Measurements from ENCODE around the gene RAP1GAP2. TPM values are rescaled to one million over a fixed set of nuclear protein-coding genes. Genes with fewer than 3 reads are reported as not detected.
A peak's percentile ranks its signal among the peaks of the same experiment; 100 is the strongest.

RAP1GAP2 gene
- total RNA-seq, 4 donors from 2014 or later = 30.6 to 60.2 (median 41.9) TPM

GRCh38 chr17:2945299-2945698 is 149.1 kb downstream of the RAP1GAP2 start:
- H3K9me3 ChIP-seq = no peaks in the 10 kb centered on the region
- H3K36me3 ChIP-seq = no peaks in the 10 kb centered on the region
- no peak overlapping the region for H3K27ac ChIP-seq
- peaks cover 0 to 3% (median 0%) of the 10 kb centered on the region in 4 donors for H3K4me1 ChIP-seq
- DNase-seq = no peak
- TF ChIP-seq, protein P1, sequence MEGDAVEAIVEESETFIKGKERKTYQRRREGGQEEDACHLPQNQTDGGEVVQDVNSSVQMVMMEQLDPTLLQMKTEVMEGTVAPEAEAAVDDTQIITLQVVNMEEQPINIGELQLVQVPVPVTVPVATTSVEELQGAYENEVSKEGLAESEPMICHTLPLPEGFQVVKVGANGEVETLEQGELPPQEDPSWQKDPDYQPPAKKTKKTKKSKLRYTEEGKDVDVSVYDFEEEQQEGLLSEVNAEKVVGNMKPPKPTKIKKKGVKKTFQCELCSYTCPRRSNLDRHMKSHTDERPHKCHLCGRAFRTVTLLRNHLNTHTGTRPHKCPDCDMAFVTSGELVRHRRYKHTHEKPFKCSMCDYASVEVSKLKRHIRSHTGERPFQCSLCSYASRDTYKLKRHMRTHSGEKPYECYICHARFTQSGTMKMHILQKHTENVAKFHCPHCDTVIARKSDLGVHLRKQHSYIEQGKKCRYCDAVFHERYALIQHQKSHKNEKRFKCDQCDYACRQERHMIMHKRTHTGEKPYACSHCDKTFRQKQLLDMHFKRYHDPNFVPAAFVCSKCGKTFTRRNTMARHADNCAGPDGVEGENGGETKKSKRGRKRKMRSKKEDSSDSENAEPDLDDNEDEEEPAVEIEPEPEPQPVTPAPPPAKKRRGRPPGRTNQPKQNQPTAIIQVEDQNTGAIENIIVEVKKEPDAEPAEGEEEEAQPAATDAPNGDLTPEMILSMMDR (IDR thresholded peaks at IDR 0.05) = no peak
- no peak for TF ChIP-seq POLR2A (IDR thresholded peaks at IDR 0.05)
- no peak overlapping the region for H3K4me3 ChIP-seq
- H3K27me3 ChIP-seq = no peaks in the 10 kb centered on the region

DNA sequence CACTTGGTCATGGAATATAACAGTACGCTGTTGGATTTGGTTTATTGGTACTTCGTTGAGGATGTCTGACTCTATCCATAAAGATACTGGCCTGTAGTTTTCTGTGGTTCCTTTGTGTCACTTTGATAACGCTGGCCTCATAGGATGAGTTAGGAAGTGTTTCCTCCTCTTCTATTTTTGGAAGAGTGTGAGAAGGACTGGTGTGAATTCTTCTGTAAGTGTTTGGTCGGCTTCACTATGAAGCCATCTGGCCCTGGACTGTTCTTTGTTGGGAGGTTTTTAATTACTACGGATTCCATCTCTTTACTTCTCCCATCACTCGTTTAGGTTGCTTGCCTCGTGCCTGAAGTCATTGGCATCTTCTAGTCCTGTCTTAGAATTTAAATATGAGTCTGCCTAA is 149.9 kb downstream of the RAP1GAP2 start:
- no peaks in the 10 kb centered on the region for H3K36me3 ChIP-seq
- no peak overlapping the region for H3K4me3 ChIP-seq
- H3K4me1 ChIP-seq = no peaks in the 10 kb centered on the region
- H3K27ac ChIP-seq = no peak overlapping the region
- no peak for DNase-seq
- no peaks in the 10 kb centered on the region for H3K9me3 ChIP-seq
- H3K27me3 ChIP-seq = no peaks in the 10 kb centered on the region
- TF ChIP-seq, protein P1 (IDR thresholded peaks at IDR 0.05) = no peak
- TF ChIP-seq POLR2A (IDR thresholded peaks at IDR 0.05) = no peak

GRCh38 chr17:2947588-2947950 is 151.3 kb downstream of the RAP1GAP2 start:
- no peak for DNase-seq
- TF ChIP-seq, protein P1 (IDR thresholded peaks at IDR 0.05) = no peak
- TF ChIP-seq POLR2A (IDR thresholded peaks at IDR 0.05) = no peak
- no peak overlapping the region for H3K4me3 ChIP-seq

DNA sequence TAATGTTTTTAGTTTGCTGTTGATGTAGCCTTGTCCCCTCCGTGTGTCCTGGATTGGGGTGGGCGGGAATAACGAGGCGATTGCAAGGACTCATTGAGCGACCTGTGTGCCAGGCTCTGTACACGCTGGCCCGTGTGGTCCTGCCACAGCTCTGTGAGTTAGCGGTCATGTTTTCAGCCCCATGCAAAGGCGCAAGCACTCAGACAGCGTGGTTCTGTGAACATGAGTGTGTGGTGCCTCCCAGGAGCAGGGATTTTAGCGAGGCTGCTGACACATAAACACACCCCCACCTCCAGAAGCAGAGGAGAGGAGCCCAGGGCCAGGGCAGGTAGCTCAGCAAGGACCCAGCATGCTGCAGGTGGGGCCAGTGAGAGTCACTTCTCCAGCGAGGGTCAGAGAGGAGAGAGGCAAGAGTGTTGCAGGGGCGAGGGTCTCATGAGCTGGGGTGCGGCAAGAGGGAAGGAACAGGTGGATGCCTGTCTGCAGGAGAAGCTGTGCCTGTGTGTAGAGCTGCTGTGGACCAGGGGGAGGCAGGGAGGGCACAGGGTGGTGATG is 151.8 kb downstream of the RAP1GAP2 start:
- TF ChIP-seq POLR2A (IDR thresholded peaks at IDR 0.05) = no peak
- TF ChIP-seq, protein P1 (IDR thresholded peaks at IDR 0.05) = no peak
- DNase-seq = peak in 1 of 3 donors; percentile 26
- no peaks in the 10 kb centered on the region for H3K36me3 ChIP-seq
- no peak overlapping the region for H3K27ac ChIP-seq
- no peaks in the 10 kb centered on the region for H3K4me1 ChIP-seq
- no peak overlapping the region for H3K4me3 ChIP-seq
- no peaks in the 10 kb centered on the region for H3K9me3 ChIP-seq
- H3K27me3 ChIP-seq = no peaks in the 10 kb centered on the region

More at GRCh38 chr17:2947588-2947950, 151.3 kb downstream of the RAP1GAP2 start:
- no peaks in the 10 kb centered on the region for H3K9me3 ChIP-seq
- H3K4me1 ChIP-seq = no peaks in the 10 kb centered on the region
- no peak overlapping the region for H3K27ac ChIP-seq
- H3K27me3 ChIP-seq = no peaks in the 10 kb centered on the region
- no peaks in the 10 kb centered on the region for H3K36me3 ChIP-seq

DNA sequence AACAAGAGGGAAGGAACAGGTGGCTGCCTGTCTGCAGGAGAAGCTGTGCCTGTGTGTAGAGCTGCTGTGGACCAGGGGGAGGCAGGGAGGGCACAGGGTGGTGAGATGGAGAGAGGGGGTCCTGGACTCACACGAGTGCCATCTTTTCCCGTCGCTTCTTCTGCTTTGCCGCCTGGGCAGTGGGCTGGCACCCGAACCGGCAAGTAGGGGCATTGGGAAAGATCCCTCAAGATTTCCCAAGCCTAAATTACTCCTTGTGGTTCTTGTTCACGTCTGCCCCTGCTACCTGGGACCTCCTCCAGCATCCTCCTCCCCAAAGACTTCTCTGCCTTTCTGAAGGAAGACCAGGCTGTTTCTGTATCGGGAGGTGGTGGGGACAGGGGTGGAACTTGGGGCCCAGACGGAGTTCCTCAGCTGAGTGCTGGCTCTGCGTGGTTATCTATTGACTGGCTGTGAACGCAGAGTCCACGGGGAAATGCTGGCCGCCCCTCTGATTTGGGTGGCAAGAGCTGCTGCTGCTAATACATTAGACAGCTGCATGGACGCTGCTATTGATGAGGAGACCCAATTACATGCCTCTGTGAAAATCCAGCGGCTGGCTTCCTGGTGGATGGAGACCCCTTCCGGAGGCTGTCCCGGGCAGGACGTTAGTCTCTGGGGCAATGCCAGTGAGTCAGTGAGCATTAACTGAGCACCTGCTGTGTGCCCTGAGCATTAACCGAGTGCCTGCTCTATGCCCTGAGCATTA is 152.7 kb downstream of the RAP1GAP2 start:
- H3K36me3 ChIP-seq = no peaks in the 10 kb centered on the region
- no peaks in the 10 kb centered on the region for H3K9me3 ChIP-seq
- H3K4me3 ChIP-seq = no peak overlapping the region
- H3K4me1 ChIP-seq = no peaks in the 10 kb centered on the region
- peak overlapping the region in 1 of 4 donors; percentile 59 for H3K27ac ChIP-seq
- TF ChIP-seq POLR2A (IDR thresholded peaks at IDR 0.05) = no peak
- TF ChIP-seq, protein P1 (IDR thresholded peaks at IDR 0.05) = no peak
- peak in 1 of 3 donors; percentile 24 for DNase-seq
- no peaks in the 10 kb centered on the region for H3K27me3 ChIP-seq

All from Peyer's patch (tissue), 4 donors.